Measurements from ENCODE around the gene FAM163B.

FAM163B gene

DNA sequence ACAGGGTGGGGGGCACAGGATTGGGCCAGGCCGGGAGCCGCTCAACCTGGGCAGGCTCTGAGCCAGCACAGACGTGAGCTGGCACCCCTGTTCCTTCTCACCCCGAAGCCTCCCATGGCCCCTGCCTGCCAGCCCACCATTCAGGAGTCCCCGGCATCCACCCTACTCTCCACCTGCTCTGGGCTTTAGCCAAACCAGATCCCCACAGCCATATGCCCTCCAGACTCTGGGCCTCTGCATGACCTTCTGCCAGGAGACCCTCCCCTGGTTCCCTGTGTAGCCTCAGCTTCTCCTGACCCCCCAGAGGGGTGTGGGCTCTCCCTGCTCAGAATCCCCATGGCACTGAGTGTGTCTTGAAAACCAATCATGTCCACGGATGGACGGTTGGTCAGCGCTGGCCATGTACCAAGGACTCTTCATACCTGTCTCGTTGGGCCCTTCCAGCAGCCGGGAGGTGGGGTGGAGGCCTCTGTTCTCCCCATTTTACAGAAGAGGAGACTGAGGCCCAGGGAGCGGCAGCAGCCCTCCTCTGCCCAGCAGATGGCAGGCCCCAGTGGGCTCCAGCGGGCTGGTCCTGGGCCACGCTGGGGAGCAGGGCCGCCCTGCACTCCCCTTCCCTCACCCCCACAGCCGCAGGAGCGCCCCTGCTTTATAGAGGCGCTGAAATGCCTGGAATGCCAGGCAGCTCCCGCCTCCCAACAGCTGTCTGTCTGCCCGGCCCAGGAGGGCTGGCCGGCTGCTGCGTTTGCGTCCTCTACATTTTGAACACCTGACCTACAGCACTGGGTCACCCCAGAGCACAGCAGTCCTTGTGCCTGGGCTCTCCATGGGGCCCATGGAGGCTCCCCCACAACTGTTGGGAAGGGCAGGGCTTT, 81.0 kb downstream of the FAM163B start:
- DNase-seq = no peak
- H3K9me3 ChIP-seq = no peaks in the 10 kb centered on the region
- TF ChIP-seq, protein P1, sequence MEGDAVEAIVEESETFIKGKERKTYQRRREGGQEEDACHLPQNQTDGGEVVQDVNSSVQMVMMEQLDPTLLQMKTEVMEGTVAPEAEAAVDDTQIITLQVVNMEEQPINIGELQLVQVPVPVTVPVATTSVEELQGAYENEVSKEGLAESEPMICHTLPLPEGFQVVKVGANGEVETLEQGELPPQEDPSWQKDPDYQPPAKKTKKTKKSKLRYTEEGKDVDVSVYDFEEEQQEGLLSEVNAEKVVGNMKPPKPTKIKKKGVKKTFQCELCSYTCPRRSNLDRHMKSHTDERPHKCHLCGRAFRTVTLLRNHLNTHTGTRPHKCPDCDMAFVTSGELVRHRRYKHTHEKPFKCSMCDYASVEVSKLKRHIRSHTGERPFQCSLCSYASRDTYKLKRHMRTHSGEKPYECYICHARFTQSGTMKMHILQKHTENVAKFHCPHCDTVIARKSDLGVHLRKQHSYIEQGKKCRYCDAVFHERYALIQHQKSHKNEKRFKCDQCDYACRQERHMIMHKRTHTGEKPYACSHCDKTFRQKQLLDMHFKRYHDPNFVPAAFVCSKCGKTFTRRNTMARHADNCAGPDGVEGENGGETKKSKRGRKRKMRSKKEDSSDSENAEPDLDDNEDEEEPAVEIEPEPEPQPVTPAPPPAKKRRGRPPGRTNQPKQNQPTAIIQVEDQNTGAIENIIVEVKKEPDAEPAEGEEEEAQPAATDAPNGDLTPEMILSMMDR (IDR thresholded peaks at IDR 0.05; ENCODE audit: low read depth, low read length) = no peak
- no peaks in the 10 kb centered on the region for H3K36me3 ChIP-seq
- H3K4me3 ChIP-seq (ENCODE audit: low read depth, low read length) = no peak overlapping the region
- no peaks in the 10 kb centered on the region for H3K27me3 ChIP-seq
- H3K4me1 ChIP-seq = peaks cover 33% of the 10 kb centered on the region

DNA sequence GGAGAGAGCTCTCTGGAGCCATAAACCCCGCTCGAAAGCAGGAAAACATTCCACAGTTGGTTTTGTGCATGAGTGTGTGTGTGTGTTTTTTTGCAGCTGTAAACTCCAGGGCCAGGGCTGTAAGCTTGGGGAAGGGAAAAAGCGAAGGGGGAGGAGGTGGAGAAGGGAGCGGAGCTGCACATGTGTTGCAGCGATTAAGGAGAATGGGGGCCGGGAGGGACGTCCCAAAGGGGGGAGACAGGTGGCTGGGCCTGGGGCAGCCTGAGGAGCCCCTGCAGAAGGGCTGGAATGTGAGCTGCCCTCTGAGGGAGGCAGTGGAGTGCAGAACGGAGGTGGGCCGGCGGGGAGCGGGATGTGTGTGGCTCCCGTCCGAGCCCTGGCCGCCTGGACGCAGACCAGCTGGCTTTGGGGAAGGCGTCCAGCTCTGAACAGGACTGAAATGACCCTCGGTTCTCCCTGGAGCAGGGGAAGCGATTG, 81.7 kb downstream of the FAM163B start:
- TF ChIP-seq, protein P1 (IDR thresholded peaks at IDR 0.05; ENCODE audit: low read depth, low read length) = no peak
- no peak for DNase-seq
- Histone ChIP-seq H3K36me3 (no peaks in the 10 kb centered on the region), H3K9me3 (no peaks in the 10 kb centered on the region), H3K4me3 (ENCODE audit: low read depth, low read length) (no peak overlapping the region), H3K27me3 (no peaks in the 10 kb centered on the region), H3K4me1 (peaks cover 34% of the 10 kb centered on the region)
